ENCODE data around the gene KCNMB2.

GRCh38 chr3:178684881-178685590 is 148.8 kb downstream of the KCNMB2 start:
- TF ChIP-seq, protein P1, sequence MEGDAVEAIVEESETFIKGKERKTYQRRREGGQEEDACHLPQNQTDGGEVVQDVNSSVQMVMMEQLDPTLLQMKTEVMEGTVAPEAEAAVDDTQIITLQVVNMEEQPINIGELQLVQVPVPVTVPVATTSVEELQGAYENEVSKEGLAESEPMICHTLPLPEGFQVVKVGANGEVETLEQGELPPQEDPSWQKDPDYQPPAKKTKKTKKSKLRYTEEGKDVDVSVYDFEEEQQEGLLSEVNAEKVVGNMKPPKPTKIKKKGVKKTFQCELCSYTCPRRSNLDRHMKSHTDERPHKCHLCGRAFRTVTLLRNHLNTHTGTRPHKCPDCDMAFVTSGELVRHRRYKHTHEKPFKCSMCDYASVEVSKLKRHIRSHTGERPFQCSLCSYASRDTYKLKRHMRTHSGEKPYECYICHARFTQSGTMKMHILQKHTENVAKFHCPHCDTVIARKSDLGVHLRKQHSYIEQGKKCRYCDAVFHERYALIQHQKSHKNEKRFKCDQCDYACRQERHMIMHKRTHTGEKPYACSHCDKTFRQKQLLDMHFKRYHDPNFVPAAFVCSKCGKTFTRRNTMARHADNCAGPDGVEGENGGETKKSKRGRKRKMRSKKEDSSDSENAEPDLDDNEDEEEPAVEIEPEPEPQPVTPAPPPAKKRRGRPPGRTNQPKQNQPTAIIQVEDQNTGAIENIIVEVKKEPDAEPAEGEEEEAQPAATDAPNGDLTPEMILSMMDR (IDR thresholded peaks at IDR 0.05; ENCODE audit: low read depth, low read length, poor library complexity, severe bottlenecking) = no peak
- TF ChIP-seq EZH2phosphoT487 (IDR thresholded peaks at IDR 0.05; ENCODE audit: borderline replicate concordance, low read length) = no peak

Measured in DOHH2 (cell line).